ENCODE results near the gene KYAT1.

- TF ChIP-seq EZH2 (IDR thresholded peaks at IDR 0.05; ENCODE audit: borderline replicate concordance, low read length): no peak
- TF ChIP-seq, protein P1, sequence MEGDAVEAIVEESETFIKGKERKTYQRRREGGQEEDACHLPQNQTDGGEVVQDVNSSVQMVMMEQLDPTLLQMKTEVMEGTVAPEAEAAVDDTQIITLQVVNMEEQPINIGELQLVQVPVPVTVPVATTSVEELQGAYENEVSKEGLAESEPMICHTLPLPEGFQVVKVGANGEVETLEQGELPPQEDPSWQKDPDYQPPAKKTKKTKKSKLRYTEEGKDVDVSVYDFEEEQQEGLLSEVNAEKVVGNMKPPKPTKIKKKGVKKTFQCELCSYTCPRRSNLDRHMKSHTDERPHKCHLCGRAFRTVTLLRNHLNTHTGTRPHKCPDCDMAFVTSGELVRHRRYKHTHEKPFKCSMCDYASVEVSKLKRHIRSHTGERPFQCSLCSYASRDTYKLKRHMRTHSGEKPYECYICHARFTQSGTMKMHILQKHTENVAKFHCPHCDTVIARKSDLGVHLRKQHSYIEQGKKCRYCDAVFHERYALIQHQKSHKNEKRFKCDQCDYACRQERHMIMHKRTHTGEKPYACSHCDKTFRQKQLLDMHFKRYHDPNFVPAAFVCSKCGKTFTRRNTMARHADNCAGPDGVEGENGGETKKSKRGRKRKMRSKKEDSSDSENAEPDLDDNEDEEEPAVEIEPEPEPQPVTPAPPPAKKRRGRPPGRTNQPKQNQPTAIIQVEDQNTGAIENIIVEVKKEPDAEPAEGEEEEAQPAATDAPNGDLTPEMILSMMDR (IDR thresholded peaks at IDR 0.05; ENCODE audit: low read length): no peak
These were observed 13.0 kb upstream of the KYAT1 start for GRCh38 chr9:128894764-128895163.
